ENCODE results near the gene METTL26.

METTL26 gene

DNA sequence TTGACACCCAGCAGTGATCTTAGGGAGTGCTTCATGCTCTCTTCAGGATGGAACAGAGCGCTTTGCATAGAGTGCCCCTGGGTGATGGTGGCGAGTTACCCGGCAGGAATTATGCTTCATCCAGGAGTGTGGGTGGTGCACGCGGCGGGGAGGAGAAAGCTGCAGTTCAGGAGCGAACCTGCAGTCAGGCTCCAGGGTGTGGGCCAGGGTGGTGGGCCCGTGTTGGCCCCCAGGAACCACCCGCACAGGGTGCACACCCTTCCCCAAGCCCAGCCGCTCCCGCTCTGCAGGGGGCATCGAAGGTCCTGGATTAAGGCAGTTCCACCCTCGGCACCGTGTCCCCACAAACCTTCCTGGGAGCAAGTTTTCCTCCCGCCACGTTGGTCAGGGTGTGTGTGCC lies 42.3 kb downstream of the METTL26 start:
- DNase-seq: no peak

DNA sequence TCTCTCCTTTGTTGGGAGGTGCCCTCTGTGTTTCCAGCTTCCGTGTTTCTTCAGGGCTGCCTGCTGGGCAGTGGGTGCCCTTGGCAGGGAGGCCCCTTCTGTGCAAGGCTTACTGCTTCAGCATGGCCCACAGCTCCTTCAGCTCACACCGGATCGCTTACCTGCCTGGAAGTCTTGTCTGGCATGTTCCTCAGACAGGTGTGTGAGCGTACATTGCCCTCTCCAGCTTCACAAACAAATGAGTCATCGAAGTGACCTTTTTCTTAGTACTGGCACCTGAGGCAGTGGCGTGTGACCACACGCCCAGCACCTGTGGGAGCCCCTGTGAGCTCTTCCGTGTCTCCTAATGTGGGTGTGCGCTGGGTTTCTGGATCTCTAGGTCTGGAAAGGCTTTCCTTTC lies 42.7 kb downstream of the METTL26 start:
- no peak for DNase-seq

DNA sequence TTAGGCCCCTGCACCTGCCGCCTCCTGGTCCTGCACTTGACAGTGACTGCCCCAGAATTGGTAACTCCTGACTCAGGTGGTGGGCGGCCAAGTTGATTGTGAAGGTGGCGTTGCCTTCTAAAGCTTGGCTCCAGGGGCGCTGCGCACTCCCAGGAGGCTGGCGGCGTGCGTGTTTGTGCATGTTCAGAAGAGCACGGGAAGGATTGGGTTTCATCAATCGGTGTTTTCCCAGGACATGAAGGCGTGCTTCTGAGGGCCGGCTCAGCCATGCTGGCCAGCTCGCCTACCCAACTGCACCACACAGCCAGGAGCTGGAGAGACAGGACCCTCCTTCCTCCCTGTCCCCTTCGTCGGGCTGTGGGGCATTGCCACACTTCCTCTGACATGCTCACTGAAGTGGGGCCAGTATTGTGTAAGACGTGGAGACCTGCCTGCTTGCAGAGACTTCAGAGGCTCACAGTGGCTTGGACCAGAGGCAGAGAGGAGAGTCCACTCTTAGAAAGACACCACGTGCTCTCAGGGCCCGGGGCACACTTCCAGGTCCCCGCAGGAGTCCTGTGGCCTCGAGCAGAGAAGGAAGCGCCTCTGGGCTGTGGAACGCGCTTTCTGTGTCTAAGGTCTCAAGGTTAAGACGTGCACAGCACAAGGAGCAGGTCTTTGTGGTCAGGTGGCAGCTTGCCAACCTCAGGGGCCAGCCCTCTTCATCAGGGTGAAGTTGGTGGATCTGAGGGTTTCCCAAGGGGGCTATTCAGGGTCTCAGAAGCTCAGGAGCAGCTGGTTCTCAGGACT lies 43.4 kb downstream of the METTL26 start:
- no peak for DNase-seq

DNA sequence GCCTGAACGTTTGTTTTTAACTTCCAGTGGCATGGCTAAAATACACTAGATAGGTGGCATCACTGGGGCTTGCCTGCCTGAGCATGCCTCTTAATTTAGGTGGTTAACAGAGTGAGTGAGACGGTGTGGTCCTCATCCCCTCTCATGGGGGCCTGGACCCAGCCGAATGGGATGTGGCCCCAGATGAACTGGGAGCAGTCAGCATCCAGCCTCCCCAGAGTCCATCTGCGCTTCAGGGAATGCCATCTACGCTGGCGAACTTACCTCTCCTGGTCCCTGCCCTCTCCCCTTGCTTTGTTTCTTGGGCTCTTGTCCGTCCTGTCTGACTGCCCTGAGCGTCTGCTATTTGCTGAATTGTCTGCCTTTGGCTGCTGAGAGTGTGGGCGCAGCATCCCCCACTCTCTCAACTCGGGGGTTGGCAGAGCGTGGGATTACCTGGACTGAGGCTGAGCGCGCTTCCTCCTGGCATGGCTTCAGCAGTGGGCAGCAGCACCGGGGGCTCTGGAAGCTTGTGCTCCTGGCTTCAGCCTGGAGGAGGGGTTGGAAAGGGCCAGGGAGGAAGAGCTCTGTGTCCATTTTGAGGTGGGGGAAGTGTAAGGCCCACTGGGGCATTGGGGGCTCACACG lies 44.1 kb downstream of the METTL26 start:
- no peak for DNase-seq

DNA sequence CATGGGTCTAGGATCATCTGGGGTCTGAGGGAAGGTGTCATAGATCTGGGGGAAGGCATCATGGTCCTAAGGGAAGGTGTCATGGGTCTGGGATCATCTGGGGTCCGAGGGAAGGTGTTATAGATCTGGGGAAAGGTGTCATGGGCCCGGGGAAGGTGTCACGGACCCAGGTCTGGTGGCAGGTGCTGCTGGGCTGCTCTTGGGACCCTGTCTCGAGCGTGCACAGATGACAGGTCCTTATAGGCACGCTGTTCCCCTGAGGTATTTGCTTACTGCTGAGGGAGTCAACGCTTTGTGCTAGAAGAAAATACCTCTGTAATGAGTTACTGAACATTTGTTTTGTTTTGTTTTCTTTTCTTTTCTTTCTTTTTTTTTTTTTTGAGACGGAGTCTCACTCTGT lies 44.9 kb downstream of the METTL26 start:
- DNase-seq: no peak

DNA sequence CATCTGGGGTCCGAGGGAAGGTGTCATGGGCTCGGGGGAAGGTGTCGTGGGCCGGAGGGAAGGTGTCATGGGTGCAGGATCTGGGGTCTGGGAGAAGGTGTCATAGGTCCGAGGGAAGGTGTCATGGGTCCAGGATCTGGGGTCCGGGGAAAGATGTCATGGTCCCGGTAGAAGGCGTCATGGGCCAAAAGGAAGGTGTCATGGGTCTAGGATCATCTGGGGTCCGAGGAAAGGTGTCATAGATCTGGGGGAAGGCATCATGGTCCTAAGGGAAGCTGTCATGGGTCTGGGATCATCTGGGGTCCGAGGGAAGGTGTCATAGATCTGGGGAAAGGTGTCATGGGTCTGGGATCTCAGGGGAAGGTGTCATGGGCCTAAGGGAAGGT lies 45.3 kb downstream of the METTL26 start:
- DNase-seq: no peak

DNA sequence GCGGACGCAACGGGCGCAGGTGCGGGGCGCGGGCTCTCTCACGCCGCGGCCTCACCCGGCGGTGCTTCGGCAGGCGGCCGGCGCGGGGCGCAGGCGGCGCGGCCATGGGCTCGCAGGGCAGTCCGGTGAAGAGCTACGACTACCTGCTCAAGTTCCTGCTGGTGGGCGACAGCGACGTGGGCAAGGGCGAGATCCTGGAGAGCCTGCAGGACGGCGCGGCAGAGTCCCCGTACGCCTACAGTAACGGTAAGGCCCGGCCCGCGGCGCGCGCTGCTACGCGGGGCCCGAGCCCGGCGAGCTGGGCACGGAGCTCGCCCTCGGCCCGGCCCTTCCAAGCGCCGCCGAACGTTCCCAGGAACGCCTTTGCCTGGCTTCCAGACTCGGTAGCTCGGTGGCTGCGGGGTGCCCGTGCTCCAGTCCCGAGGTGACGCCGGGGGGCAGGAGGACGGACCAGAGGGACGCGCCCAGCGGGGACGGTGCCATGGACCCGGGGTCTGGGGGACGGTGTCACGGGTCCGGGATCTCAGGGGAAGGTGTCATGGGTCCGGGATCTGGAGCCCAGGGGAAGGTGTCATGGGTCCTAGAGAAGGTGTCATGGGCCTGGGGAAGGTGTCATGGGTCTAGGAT lies 45.8 kb downstream of the METTL26 start:
- DNase-seq: no peak

DNA sequence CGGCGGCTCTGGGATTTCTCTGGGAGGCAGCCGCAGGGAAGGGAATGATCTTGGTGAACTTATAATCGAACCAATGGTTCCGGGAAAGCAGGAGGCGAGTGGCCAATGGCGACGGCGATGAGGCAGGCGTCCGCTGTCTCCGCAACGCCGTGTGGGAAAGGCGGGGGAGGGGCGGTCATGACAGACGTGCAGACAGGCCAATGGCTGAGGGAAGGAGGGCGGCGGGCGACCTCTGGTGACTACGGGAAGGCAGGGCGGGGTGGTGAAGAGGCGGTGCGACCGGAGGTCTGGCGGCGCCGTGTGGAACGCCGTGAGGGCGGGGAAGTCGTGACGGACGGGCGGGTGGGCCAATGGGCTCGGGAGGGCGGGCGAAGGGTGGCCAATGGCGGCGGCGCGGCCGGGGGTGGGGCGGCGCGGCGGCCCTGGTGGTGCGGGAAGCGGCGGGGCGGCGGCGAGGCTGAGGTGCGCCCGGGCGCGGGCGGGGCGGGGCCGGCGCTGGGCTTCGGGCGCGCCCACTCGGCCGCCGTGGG lies 46.4 kb downstream of the METTL26 start, which contains the start of gene RAB40C:
RAB40C (plus strand) TSS at position 409 of the 530 bp plus-strand sequence. CDS start 226 bp downstream, outside the sequence.
- DNase-seq: peak; percentile 98 to 99 (median 99)

DNA sequence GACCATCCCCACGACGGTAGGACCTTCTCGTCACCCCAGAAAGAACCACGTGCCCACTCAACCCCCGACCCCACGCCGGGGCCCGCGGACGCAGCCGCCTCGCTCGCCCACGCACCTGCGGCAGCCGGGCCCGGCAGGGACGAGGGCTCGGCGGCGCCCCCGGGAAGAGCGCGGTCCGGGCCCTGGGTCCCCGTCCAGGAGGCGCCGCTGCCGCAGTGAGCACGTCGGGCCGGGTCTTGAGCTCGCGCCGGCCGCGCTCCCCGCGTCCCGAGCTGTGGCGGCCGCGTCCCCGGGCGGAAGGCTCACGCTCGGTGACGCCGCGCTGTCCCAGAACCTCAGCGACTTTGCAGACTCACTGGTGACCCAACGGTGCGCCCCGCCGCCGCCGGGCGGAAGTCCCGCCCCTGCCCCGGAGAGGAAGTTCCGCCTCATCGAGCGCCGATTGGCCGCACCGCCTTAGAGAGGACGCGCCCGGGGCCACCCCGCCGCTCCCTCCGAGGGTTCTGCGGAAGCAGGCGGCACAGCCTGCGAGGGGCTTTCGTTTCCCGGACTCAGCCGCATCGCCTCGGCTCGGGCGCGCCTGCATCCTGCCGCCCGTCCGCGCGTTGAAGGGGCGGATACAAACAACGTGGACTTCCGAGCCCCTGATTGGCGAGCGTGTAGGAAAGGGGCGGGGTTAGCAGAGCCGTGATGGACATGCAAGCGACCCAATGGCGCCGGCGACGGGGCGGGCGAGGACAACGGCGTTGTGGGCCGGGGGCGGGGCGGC lies 47.0 kb downstream of the METTL26 start:
- DNase-seq: peak; percentile 95 to 98 (median 97)

DNA sequence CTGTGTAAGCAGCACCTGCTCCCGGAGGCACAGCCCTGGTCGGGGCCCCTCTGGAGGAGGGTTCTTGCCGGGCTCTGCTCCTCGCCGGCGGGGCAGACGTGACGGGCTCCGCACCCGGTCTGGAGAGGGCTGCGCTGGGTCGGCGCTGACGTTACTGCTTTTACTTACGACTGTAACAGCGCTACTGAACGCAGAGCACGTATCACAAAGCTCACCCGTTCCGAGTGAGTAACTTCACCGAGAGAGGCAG lies 47.5 kb downstream of the METTL26 start:
- DNase-seq: peak in 4 of 5 experiments; percentile 32 to 85 (median 52)

DNA sequence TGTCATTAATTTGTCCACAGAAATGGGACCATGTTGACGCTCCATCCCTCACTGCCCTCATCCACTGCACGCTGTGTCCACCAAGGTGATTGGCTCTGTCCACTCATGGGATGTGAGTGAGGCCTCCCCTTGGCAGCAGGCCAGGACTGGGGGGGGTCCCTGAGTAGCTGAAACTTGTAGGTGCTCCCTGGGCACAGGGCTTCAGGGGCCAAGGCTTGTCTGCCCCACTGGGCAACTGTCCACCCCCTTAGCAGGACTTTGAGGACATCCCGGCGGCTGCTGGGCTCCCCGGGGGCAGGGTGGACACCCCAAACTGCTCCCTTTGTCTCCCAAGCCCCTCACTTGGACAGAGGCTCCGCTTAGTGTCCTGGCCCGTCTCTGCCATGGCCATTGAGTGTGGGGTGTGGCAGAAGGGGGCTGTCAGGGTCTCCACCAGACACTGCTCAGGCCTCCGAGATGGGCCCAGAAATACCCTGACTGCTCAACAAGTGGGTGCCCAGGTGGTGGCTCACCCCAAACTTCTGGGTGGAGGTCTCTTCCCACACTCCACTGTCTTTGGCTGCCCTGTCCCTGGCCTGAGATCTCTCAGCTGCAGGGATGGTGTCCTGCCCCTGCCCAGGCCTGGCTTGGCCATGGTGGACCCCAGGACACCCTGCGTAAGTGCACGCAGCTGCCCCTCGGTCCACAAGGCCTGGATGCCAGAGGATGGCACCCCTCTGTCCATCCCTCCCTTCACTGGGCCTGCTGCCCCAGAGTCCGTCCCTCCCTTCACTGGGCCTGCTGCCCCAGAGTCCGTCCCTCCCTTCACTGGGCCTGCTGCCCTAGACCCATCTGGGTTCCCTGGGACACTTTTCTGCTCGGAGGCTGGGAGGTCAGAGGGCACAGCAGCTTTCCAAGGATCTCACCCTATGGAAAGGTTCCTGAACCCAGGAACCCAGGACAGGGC lies 49.2 kb downstream of the METTL26 start:
- no peak for DNase-seq

DNA sequence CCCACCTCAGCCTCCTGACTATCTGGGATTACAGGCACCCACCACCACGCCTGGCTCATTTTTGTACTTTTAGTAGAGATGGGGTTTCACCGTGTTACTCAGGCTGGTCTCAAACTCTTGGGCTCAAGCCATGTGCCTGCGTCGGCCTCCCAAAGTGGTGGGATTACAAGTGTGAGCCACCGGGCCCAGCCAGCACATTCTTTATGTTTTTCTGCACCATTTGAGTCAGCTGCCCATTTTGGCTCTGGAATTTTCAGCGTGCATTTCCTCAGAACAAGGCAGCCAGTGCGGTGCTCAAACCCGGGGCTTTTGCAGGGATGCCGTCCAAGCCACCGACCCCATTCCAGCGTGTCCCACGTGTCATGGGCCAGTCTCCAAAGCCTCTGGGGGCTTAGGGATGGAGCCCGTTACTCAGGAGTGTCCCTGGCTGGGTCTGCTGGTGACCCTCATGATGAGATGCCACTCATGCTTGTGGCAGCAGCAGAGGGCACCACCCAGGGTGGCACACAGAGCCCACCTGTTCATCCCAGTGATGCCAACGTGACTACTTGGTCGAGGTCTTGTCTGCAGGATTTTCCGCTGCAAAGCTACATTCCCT lies 50.0 kb downstream of the METTL26 start:
- DNase-seq: no peak

DNA sequence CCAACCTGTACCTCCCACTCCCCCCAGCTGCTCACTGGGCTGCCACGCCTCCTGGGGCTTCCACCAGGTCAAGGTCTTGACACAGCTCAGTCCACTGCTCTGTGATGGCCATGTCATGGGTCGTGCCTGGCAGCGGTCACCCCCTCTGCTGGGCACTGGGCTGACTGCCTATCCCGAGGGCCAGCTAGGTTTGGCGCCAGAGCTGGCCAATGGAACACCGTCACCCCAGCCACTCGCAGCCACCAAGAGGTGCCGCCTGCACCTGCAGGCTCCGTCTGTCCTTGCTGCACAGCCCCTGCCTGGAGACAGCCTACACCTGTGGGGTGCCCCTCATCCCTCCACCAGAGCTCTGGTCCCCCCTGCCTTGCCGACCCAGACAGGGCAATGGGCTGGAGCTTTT lies 50.8 kb downstream of the METTL26 start:
- DNase-seq: no peak

Measured in T-helper 2 cell (primary cell).